GM20000 (cell line): ENCODE results near the gene BHLHE23.

ENCODE experiments used
- DNase-seq: peaks from one replicate; pipeline ENCODE4 v3.0.0; 2012; ENCODE audit warnings: low spot score
- CTCF ChIP-seq: IDR thresholded peaks from 2 replicates; pipeline ENCODE4 v1.5.1; 2012; ENCODE audit warnings: mild to moderate bottlenecking, control low read depth; ENCODE audit errors: extremely low read depth, missing control alignments

Gene BHLHE23

DNA sequence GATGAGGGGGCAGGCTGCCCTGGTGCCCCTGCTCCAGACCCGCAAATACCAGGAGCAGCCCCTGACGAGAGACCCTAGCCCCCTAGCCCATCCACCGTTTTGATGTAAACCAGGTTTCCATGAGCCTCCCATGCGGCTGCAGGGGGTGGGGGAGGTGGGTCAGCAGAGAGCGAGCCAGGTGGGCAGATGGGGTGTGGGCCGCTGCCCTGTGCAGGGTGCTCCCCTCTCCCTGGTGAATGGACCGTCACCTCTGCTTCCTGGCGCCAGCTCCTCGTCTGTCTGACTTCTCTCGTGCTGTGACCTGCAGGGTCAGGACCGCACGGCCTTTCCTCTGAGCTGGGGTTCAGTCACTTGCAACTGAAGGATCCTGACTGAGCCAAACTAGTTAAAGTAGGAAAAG, 15.7 kb upstream of the BHLHE23 start:
- no peak for DNase-seq
- no peak for TF ChIP-seq CTCF

- no peak for DNase-seq
- no peak for TF ChIP-seq CTCF
Observed at GRCh38 chr20:63021356-63022321, 14.9 kb upstream of the BHLHE23 start.

DNA sequence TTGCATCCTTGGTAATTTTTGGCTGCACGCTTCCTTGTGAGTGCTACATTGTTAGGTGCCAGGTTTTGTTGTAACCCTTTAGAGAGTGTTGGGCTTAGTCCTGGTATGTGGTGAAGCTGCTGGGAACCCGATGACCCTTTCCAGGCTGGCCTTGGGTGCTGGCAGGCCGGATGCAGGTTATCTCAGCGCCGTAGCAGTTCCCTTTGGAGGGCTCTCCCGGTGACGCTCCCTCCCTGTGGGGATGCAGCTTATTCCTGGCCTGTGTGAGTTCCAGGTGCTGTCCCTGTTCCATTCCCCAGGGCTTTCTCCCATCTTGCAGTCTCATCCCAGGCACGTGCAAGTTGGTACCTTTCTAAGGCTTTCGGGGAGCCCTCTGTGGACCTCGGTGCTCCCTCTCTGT, 13.9 kb upstream of the BHLHE23 start:
- no peak for DNase-seq
- TF ChIP-seq CTCF, result no peak

DNA sequence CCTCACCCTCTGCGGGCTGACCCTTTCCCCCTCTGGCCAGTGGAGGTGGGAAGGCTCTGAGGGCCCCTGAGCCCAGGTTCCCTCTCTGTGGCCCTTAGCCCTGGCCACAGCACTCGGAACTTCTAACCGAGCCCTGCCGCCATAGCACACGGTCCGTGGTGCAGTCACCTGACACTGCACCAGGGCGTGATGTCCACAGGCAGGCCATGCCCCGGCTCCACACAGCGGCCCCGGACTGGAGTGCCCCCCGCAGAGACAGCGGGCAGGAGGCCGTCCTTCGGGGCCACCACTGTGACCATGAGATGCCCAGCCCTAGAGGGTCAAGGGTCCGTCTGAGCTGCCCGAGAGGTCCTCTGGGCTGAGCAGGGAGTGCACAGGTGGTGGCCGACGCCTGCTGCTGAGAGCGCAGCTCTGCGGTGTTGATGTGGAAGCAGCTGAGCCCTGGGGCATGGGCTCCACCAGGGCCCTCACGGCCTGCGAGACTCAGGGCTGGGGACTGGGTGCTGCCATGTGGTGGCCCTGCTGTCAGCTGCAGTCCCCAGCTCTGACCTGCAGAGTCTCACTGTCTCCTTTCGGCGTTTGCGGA, 11.2 kb upstream of the BHLHE23 start:
- no peak for TF ChIP-seq CTCF
- DNase-seq, result no peak

- no peak for TF ChIP-seq CTCF
- DNase-seq, result no peak
Observed at GRCh38 chr20:63017076-63017825, 10.5 kb upstream of the BHLHE23 start.

- DNase-seq, result no peak
- no peak for TF ChIP-seq CTCF
Observed at GRCh38 chr20:63016514-63017075, 9.8 kb upstream of the BHLHE23 start.
